ENCODE data around the gene USP9X. TPM values are rescaled to one million over a fixed set of nuclear protein-coding genes. Genes with fewer than 3 reads are reported as not detected.

The USP9X gene
- total RNA-seq: 32.7 and 41.4 TPM in 2 replicates

GRCh38 chrX:41084893-41085511 lies at the start of gene USP9X:
USP9X (plus strand) TSS chrX:41085445; CDS start chrX:41123629, 38,184 bp downstream.

Other genes starting within 250 kb of the USP9X start
- 88.2 and 113 TPM in 2 replicates for gene DDX3X, start 248.7 kb downstream of the USP9X start, total RNA-seq

Measured in hair follicular keratinocyte (primary cell).